Activated B cell treated with CpG ODN at 0.5 μM for 24 hours (primary cell): ENCODE results near the gene ZNF554. TPM values are rescaled to one million over a fixed set of nuclear protein-coding genes. Genes with fewer than 3 reads are reported as not detected.

Experiments used
- ATAC-seq: fragments of 200-7000 bp; cut with Tn5 transposase; one replicate; pipeline ENCODE4 v1.10.0; 2021; ENCODE audit warnings: low read depth, mild to moderate bottlenecking, moderate library complexity
- CTCF ChIA-PET: fragments of 350-600 bp; sonication (Branson Sonifier 250); formaldehyde crosslinking; loops from one replicate; lab custom pipeline; 2021; ENCODE audit warnings: antibody characterized with exemption; lab: Charles Lee
- POLR2A ChIA-PET: fragments of 350-600 bp; sonication (Branson Sonifier 250); formaldehyde crosslinking; loops from one replicate; lab custom pipeline; 2021; ENCODE audit warnings: antibody characterized with exemption; lab: Charles Lee
- DNase-seq: peaks from one replicate; pipeline ENCODE4 v3.0.0; 2022
- H3K27ac Mint-ChIP-seq: one replicate; pipeline ENCODE4 v1.8.0; 2020; ENCODE audit warnings: mixed read lengths
- H3K27me3 Mint-ChIP-seq: one replicate; pipeline ENCODE4 v1.8.0; 2021; ENCODE audit warnings: mixed read lengths
- H3K36me3 Mint-ChIP-seq: one replicate; pipeline ENCODE4 v1.8.0; 2021; ENCODE audit warnings: low read depth, mixed read lengths
- H3K4me1 Mint-ChIP-seq: one replicate; pipeline ENCODE4 v1.8.0; 2021; ENCODE audit warnings: mixed read lengths
- H3K4me3 Mint-ChIP-seq: one replicate; pipeline ENCODE4 v1.8.0; 2020; ENCODE audit warnings: mild to moderate bottlenecking, mixed read lengths
- H3K9me3 Mint-ChIP-seq: one replicate; pipeline ENCODE4 v1.8.0; 2020; ENCODE audit warnings: mixed read lengths
- intact Hi-C: fragments of 100-400 bp; cut with micrococcal nuclease; formaldehyde crosslinking; loops from one replicate; pipeline ENCODE4 v1.15.1; 2024
- total RNA-seq: library from RNA; stranded (reverse); gene quantifications from 2 replicates; pipeline ENCODE4 v1.2.3, GENCODE V29; 2022
- TF ChIP-seq, protein P1 (sequence below): fragments of 200-600 bp; IDR thresholded peaks from one replicate; pipeline ENCODE4 v1.8.0; 2022; ENCODE audit warnings: antibody characterized with exemption, mild to moderate bottlenecking

ZNF554 gene
- total RNA-seq, 1 donor from 2014 or later, result 3.1 TPM

DNA sequence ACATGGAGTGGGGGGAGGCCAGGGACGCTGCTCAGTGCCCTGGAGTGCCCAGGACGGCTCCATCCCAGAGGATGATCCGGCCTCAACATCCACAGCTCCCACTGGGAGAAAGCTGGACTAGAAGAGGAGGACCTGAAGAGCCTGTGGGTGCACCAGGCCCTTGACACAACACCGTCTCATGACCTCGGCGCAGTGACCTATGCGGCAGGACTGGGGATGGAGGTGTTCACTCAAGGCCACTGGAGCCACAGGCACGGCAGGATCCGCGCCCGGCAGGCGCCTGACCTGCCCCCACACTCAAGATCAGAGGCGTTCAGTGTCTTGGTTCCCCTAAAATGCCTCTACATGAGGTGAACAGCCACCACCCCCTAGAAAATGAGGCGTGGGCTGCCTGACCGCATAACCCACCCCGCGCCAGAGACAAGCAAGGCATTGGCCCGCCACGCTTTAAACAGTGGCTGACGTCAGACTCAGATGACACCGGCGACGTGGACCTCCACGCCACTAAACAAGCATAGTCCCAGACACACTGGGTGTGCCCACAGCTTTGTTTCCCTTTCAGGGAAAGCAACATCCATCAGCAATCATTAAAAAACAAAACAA, 44.6 kb upstream of the ZNF554 start:
- ChIA-PET POLR2A (no interaction called here), CTCF (no interaction called here)
- peaks cover 14% of the 10 kb centered on the region for H3K36me3 Mint-ChIP-seq
- H3K27me3 Mint-ChIP-seq, result no peaks in the 10 kb centered on the region
- H3K4me3 Mint-ChIP-seq, result peak overlapping the region; percentile 76
- DNase-seq, result no peak
- no peak for ATAC-seq
- TF ChIP-seq, protein P1, sequence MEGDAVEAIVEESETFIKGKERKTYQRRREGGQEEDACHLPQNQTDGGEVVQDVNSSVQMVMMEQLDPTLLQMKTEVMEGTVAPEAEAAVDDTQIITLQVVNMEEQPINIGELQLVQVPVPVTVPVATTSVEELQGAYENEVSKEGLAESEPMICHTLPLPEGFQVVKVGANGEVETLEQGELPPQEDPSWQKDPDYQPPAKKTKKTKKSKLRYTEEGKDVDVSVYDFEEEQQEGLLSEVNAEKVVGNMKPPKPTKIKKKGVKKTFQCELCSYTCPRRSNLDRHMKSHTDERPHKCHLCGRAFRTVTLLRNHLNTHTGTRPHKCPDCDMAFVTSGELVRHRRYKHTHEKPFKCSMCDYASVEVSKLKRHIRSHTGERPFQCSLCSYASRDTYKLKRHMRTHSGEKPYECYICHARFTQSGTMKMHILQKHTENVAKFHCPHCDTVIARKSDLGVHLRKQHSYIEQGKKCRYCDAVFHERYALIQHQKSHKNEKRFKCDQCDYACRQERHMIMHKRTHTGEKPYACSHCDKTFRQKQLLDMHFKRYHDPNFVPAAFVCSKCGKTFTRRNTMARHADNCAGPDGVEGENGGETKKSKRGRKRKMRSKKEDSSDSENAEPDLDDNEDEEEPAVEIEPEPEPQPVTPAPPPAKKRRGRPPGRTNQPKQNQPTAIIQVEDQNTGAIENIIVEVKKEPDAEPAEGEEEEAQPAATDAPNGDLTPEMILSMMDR, result no peak
- H3K9me3 Mint-ChIP-seq, result no peaks in the 10 kb centered on the region
- H3K27ac Mint-ChIP-seq, result peak overlapping the region; percentile 88
- intact Hi-C loops, result no loop called here
- H3K4me1 Mint-ChIP-seq, result peaks cover 42% of the 10 kb centered on the region

DNA sequence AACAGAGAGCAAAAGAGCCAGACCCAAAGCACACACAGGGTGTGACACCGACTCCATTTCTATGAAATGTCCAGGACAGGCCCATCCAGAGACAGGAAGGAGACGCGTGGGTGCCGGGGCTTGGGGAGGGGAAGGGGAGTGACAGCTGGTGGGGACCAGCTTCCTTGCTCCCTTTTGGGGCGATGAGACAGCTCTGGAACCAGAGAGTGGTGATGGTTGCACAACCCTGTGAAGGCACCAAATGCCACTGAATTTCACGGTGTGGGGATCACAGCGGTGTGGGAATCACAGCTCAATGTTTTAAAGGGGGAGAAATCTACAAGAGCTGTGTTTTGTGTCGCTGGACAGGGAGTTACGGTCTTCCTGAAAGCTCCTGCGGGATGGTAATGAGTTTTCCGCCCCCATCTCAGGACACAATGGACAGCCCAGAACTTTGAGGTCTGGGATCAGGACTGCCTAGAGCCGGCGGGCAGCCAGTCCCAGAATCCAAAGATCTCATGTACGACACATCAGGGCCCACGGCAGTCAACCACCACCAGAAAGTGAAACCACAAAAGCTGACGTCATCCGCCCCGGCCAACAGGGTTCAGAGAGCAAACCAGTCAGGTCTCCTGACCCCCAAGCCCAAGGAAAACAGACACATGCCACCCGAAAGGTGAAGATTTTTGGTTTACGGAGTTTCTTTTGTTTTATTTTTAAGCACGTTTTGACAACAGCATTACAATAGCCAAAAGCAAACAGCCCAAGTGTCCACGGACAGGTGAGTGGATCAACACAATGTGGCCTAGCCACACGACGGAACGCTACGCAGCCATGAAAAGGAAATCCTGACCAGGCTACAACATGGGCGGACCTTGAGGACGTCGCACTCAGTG, 43.9 kb upstream of the ZNF554 start:
- intact Hi-C loops, result no loop called here
- ChIA-PET CTCF (no interaction called here), POLR2A (no interaction called here)
- Mint-ChIP-seq H3K27me3 (no peaks in the 10 kb centered on the region), H3K4me3 (peak overlapping the region; percentile 76), H3K9me3 (no peaks in the 10 kb centered on the region), H3K36me3 (peaks cover 17% of the 10 kb centered on the region), H3K27ac (peak overlapping the region; percentile 88), H3K4me1 (peaks cover 47% of the 10 kb centered on the region)
- DNase-seq (peak; percentile 40), ATAC-seq (peak; percentile 64)
- TF ChIP-seq, protein P1, result no peak

DNA sequence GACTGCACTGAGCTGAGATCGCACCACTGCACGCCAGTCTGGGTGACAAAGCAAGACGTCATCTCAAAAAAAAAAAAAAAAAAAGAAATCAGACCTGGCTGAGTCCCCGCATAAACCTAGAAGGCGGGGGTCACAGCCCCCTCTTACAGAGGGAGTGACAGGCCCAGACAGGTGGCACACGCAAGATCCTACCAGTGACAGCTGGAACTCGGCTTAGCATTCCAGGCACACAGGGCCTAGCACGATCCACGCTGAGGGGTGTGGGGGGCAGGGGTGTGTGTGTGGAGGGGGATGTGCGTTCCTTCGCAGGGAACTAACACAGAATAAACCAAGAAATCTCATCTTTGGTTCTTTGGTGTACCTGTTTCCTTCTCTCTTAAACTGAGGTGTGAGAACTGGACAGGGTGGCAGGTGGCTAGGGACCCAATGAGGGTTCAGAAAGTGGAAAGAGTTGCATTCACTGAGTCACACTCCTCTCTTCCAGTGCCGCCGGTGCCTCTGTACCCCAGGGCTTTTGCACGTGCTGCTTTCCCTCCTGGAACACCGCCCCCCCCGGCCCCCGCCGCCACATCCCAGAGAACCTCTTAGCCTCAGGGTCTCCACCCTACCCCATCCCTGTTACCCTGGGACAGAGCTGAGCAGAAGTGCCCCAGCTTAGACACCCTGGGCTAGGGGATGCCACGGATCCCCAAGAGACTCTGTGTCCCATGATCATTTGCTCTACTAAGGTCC, 41.5 kb upstream of the ZNF554 start:
- no peaks in the 10 kb centered on the region for H3K27me3 Mint-ChIP-seq
- intact Hi-C loops, result no loop called here
- peak overlapping the region; percentile 31 for H3K27ac Mint-ChIP-seq
- ChIA-PET CTCF (no interaction called here), POLR2A (interaction anchor here (0.6 kb wide), 2 partner anchors 39 to 340 kb away, joined by 5 to 11 read pairs; no protein-coding TSS in a partner anchor)
- H3K4me1 Mint-ChIP-seq, result peaks cover 62% of the 10 kb centered on the region
- TF ChIP-seq, protein P1, result no peak
- DNase-seq (no peak), ATAC-seq (no peak)
- no peaks in the 10 kb centered on the region for H3K9me3 Mint-ChIP-seq
- peaks cover 20% of the 10 kb centered on the region for H3K36me3 Mint-ChIP-seq
- H3K4me3 Mint-ChIP-seq, result no peak overlapping the region

DNA sequence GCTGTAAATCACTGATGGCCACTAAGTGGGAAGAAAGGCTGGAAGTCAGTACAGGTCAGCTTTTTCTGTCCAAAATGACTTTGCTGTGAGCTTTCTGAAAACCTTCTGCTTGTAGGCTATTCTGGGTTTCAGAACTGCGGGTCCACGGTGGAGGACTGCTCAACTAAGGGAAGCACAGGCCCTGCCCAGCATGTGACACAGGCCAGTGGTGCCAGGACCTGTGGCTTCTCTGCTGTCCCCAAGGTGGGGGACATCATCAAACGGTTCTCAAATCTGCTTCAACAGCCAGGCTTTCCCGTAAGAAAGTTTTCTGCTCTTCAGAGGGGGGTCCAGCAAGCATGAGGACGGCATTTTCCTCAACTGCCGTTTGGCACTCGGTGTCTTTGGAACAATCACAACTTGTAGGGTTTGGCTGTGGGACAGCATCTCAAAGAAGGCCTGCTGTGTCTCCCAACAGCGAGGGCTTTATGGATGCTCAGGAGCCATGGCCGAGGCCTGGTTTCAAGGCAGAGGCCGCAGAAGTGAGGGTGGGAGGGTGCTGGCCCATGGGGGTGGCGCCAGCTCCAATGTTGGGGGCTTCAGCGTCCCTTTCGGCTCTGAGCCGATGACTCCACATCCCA, 40.4 kb upstream of the ZNF554 start:
- TF ChIP-seq, protein P1, result no peak
- Mint-ChIP-seq H3K4me3 (no peak overlapping the region), H3K36me3 (peaks cover 20% of the 10 kb centered on the region), H3K27ac (no peak overlapping the region), H3K27me3 (no peaks in the 10 kb centered on the region), H3K4me1 (peaks cover 67% of the 10 kb centered on the region), H3K9me3 (no peaks in the 10 kb centered on the region)
- CTCF ChIA-PET, result interaction anchor here (1.2 kb wide), 1 partner anchor 131 kb away, joined by 3 read pairs; no protein-coding TSS in a partner anchor
- DNase-seq (no peak), ATAC-seq (no peak)
- POLR2A ChIA-PET, result interaction anchor here (0.6 kb wide), 1 partner anchor 41 kb away, joined by 11 read pairs; no protein-coding TSS in a partner anchor
- intact Hi-C loops, result no loop called here
